IMR-90 (cell line): ENCODE data around the gene GRHL3.

Experiments
- FOS ChIP-seq: fragments of 150-350 bp; IDR thresholded peaks from 2 replicates; pipeline ENCODE4 v1.6.1; 2016; ENCODE audit warnings: low read depth, low read length
- MAZ ChIP-seq: IDR thresholded peaks from 2 replicates; pipeline ENCODE4 v1.6.1; 2012; ENCODE audit warnings: low read depth, mild to moderate bottlenecking, low read length, improper control_type of control experiment, moderate library complexity, borderline replicate concordance
- MXI1 ChIP-seq: IDR thresholded peaks from 2 replicates; pipeline ENCODE4 v1.6.1; 2012; ENCODE audit warnings: low read depth, mild to moderate bottlenecking, low read length, moderate library complexity, borderline replicate concordance
- POLR2A ChIP-seq: IDR thresholded peaks from 2 replicates; pipeline ENCODE4 v1.6.1; 2012; ENCODE audit warnings: mild to moderate bottlenecking, low read depth, low read length
- RFX5 ChIP-seq: IDR thresholded peaks from 2 replicates; pipeline ENCODE4 v1.8.0; 2012; ENCODE audit warnings: low read depth, mild to moderate bottlenecking, low read length, moderate library complexity
- TF ChIP-seq, protein P1 (sequence below): conservative IDR thresholded peaks from 2 replicates; pipeline ENCODE4 v1.5.1; 2012; ENCODE audit warnings: mild to moderate bottlenecking, low read depth, low read length, improper control_type of control experiment
- TF ChIP-seq, protein P2 (sequence below): fragments of 150-350 bp; IDR thresholded peaks from 2 replicates; pipeline ENCODE4 v1.6.1; 2016; ENCODE audit warnings: low read depth, mild to moderate bottlenecking, low read length, moderate library complexity, borderline replicate concordance

DNA sequence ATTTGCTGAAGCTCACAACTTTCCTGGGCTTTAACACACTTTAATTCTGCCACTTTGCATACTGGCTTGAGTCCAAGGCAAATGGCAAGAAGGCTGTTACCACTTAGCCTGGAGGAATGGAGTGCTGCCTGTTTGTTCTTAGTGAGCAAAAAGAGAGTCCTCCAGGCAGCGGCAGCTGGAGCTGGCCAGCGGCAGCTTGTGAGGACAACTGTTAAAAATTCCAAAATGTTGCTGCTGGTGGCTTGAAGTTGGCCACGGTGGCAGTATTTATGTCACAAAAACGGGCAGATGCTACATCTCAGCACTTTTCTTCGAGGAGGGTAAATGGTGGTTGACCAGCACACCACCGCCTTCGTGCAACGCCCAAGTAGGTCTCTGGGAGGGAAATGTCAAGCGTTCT is 67.1 kb downstream of the GRHL3 start:
- TF ChIP-seq, protein P1, sequence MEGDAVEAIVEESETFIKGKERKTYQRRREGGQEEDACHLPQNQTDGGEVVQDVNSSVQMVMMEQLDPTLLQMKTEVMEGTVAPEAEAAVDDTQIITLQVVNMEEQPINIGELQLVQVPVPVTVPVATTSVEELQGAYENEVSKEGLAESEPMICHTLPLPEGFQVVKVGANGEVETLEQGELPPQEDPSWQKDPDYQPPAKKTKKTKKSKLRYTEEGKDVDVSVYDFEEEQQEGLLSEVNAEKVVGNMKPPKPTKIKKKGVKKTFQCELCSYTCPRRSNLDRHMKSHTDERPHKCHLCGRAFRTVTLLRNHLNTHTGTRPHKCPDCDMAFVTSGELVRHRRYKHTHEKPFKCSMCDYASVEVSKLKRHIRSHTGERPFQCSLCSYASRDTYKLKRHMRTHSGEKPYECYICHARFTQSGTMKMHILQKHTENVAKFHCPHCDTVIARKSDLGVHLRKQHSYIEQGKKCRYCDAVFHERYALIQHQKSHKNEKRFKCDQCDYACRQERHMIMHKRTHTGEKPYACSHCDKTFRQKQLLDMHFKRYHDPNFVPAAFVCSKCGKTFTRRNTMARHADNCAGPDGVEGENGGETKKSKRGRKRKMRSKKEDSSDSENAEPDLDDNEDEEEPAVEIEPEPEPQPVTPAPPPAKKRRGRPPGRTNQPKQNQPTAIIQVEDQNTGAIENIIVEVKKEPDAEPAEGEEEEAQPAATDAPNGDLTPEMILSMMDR: no peak
- TF ChIP-seq, protein P2, sequence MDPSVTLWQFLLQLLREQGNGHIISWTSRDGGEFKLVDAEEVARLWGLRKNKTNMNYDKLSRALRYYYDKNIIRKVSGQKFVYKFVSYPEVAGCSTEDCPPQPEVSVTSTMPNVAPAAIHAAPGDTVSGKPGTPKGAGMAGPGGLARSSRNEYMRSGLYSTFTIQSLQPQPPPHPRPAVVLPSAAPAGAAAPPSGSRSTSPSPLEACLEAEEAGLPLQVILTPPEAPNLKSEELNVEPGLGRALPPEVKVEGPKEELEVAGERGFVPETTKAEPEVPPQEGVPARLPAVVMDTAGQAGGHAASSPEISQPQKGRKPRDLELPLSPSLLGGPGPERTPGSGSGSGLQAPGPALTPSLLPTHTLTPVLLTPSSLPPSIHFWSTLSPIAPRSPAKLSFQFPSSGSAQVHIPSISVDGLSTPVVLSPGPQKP: no peak
- TF ChIP-seq POLR2A: no peak
- no peak for TF ChIP-seq MXI1
- no peak for TF ChIP-seq RFX5
- TF ChIP-seq MAZ: no peak
- no peak for TF ChIP-seq FOS
